B cell (primary cell): Measurements from ENCODE around the gene SERPINB1. TPM values are rescaled to one million over a fixed set of nuclear protein-coding genes. Genes with fewer than 3 reads are reported as not detected.

Experiments used
- ATAC-seq: fragments of 200-7000 bp; cut with Tn5 transposase; one replicate; pipeline ENCODE4 v1.10.0; 2021; ENCODE audit warnings: low read depth, mild to moderate bottlenecking, moderate number of reproducible peaks, moderate library complexity
- CTCF ChIA-PET: fragments of 350-600 bp; sonication (Branson Sonifier 250); formaldehyde crosslinking; loops from one replicate; lab custom pipeline; 2021; ENCODE audit warnings: antibody characterized with exemption, inconsistent platforms; lab: Charles Lee
- POLR2A ChIA-PET: fragments of 350-600 bp; sonication (Branson Sonifier 250); formaldehyde crosslinking; loops from one replicate; lab custom pipeline; 2021; ENCODE audit warnings: antibody characterized with exemption; lab: Charles Lee
- DNase-seq: peaks from one replicate; pipeline ENCODE4 v3.0.0; 2013
- H2AFZ ChIP-seq: 2 replicates; pipeline ENCODE4 v1.6.1; 2012; ENCODE audit warnings: mild to moderate bottlenecking, low read depth, low read length; ENCODE audit not compliant: insufficient read depth, poor library complexity, severe bottlenecking
- H3K27ac ChIP-seq, 2 donors: 1 replicate in 1 of 2; 2 replicates in 1 of 2; pipeline ENCODE4 v1.5.1; 2012 to 2013; ENCODE audit warnings: low read length in 2 of 2, mild to moderate bottlenecking in 2 of 2, moderate library complexity in 1 of 2
- H3K27me3 ChIP-seq, 4 experiments: fragments of 200-600 bp in 1 of 4; sonication (generic) in 1 of 4; replicated peaks in 1 of 4; 1 replicate in 2 of 4; 2 replicates in 2 of 4; pipeline versions ENCODE4 v1.6.1 to v1.7.0; 2013 to 2016; ENCODE audit warnings: low read length in 3 of 4, mild to moderate bottlenecking in 2 of 4, mixed read lengths in 1 of 4, moderate library complexity in 1 of 4; ENCODE audit not compliant: insufficient read depth in 4 of 4, control insufficient read depth in 3 of 4; ENCODE audit errors: control extremely low read depth in 1 of 4
- H3K36me3 ChIP-seq, 2 experiments: replicated peaks in 1 of 2; 1 replicate in 1 of 2; 2 replicates in 1 of 2; pipeline versions ENCODE4 v1.6.1 to v1.7.1; 2013; ENCODE audit warnings: low read length in 1 of 2; ENCODE audit not compliant: insufficient read depth in 2 of 2, control insufficient read depth in 1 of 2; ENCODE audit errors: control extremely low read depth in 1 of 2, extremely low read depth in 1 of 2
- H3K4me1 ChIP-seq, 2 donors: fragments of 200-600 bp in 1 of 2; sonication (generic) in 1 of 2; 1 replicate in 1 of 2; 2 replicates in 1 of 2; pipeline versions ENCODE4 v1.5.1 to v1.6.1; 2013 to 2017; ENCODE audit warnings: low read length in 2 of 2; ENCODE audit not compliant: control insufficient read depth in 2 of 2, insufficient read depth in 2 of 2
- H3K4me2 ChIP-seq: replicated peaks from 2 replicates; pipeline ENCODE3; 2012; ENCODE audit warnings: mild to moderate bottlenecking, low read depth, low read length; ENCODE audit not compliant: poor library complexity, severe bottlenecking
- H3K4me3 ChIP-seq, 5 experiments: fragments of 200-600 bp in 1 of 5; sonication (generic) in 1 of 5; 1 replicate in 3 of 5; 2 replicates in 2 of 5; pipeline versions ENCODE4 v1.5.1 to v1.7.0; 2011 to 2016; ENCODE audit warnings: low read length in 4 of 5, mild to moderate bottlenecking in 4 of 5, low read depth in 2 of 5, control low read depth in 1 of 5, moderate library complexity in 1 of 5; ENCODE audit not compliant: insufficient read depth in 1 of 5; ENCODE audit errors: control extremely low read depth in 1 of 5, extremely low read depth in 1 of 5
- H3K79me2 ChIP-seq: fragments of 200-600 bp; sonication (generic); one replicate; pipeline ENCODE4 v1.6.0; 2016; ENCODE audit warnings: low read length; ENCODE audit not compliant: control insufficient read depth, insufficient read depth
- H3K9ac ChIP-seq: fragments of 200-600 bp; sonication (generic); 2 replicates; pipeline ENCODE4 v1.6.1; 2017; ENCODE audit warnings: mild to moderate bottlenecking, low read length, moderate library complexity
- H3K9me3 ChIP-seq, 3 donors: one replicate each; pipeline versions ENCODE4 v1.6.1 to v1.7.1; 2013; ENCODE audit warnings: low read length in 2 of 3; ENCODE audit not compliant: control insufficient read depth in 2 of 3, insufficient read depth in 1 of 3; ENCODE audit errors: control extremely low read depth in 1 of 3
- H4K20me1 ChIP-seq: 2 replicates; pipeline ENCODE4 v1.6.0; 2012; ENCODE audit warnings: mild to moderate bottlenecking, low read length; ENCODE audit not compliant: insufficient read depth, control insufficient read depth, poor library complexity, severe bottlenecking
- H3K27ac Mint-ChIP-seq: one replicate; pipeline ENCODE4 v1.8.0; 2021; ENCODE audit warnings: mixed read lengths
- H3K27me3 Mint-ChIP-seq: one replicate; pipeline ENCODE4 v1.8.0; 2021; ENCODE audit warnings: mixed read lengths
- H3K4me1 Mint-ChIP-seq: one replicate; pipeline ENCODE4 v1.8.0; 2021; ENCODE audit warnings: mixed read lengths
- H3K4me3 Mint-ChIP-seq: one replicate; pipeline ENCODE4 v1.8.0; 2021; ENCODE audit warnings: mixed read lengths
- H3K9me3 Mint-ChIP-seq: one replicate; pipeline ENCODE4 v1.8.0; 2022; ENCODE audit warnings: mixed read lengths; ENCODE audit not compliant: insufficient read depth
- EZH2 ChIP-seq: IDR thresholded peaks from 2 replicates; pipeline ENCODE4 v1.6.1; 2012; ENCODE audit warnings: borderline replicate concordance, low read depth, mild to moderate bottlenecking, moderate library complexity, low read length; ENCODE audit not compliant: insufficient read depth, poor library complexity, severe bottlenecking
- whole genome bisulfite sequencing: methylation state at CpG from one replicate; pipeline ENCODE4 v1.1.5; 2013; ENCODE audit warnings: missing lambda C conversion rate; ENCODE audit not compliant: insufficient coverage; 5-methylcytosine and 5-hydroxymethylcytosine counted together
- intact Hi-C: fragments of 100-400 bp; cut with micrococcal nuclease; formaldehyde crosslinking; loops from one replicate; pipeline ENCODE4 v1.10.0; 2022
- polyA plus RNA-seq: library from polyadenylated mRNA; depleted of rRNA; stranded (reverse); fragments of >200 nt; gene quantifications from 2 replicates; pipeline ENCODE4 v1.2.3, GENCODE V29; 2012
- total RNA-seq, 2 donors: library from RNA; stranded (reverse); fragments of 120-200 nt in 1 of 2; gene quantifications; 1 replicate in 1 of 2; 2 replicates in 1 of 2; pipeline versions ENCODE4 v1.2.3 to v1.2.4, GENCODE V29; 2013 to 2022
- TF ChIP-seq, protein P1 (sequence below): fragments of 200-600 bp; IDR thresholded peaks from one replicate; pipeline ENCODE4 v1.8.0; 2022; ENCODE audit warnings: antibody characterized with exemption, mild to moderate bottlenecking

The SERPINB1 gene
- total and polyA plus RNA-seq, 2 donors (not counting 1 experiment from before 2014, with no cell fraction given) = 23.2 to 52.5 TPM

DNA sequence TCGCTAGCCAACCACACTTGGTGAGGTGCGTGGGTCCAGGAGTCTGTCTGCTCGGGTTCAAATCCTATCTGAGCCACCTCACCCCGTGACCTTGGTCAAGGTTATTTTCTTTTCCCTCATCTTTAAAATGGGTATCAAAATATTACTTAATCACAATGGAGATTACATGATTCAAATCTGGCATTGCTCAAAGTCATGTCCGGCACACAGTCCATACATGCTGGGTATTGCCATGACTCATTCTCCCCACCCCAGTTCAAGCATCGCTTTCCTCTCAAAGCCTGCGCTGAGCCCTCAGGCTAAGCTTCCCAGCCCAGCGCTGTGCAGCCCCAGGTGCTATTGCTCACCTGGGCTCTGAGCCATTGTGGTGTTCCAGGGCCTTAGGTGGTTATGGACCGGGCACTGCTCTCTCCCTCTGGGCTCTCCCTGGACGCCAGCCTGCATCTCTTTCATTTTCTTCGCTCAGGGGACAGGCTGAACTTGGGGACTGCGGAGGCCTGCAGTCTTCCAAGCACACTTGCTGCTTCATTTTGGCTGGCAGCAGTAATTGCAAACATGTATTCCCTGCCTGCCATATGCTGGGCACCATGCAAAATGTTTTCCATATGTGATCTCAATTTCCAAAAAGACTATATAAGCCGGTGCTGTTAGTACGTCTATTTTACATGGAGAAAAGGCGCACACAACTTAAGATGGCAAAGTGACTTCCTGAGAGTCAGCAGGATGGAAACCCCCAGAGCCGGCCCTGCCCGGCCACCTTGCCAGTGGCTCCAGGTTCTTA, 49.1 kb downstream of the SERPINB1 start:
- peaks cover 42% of the 10 kb centered on the region for H3K4me1 Mint-ChIP-seq
- H3K9me3 Mint-ChIP-seq = no peaks in the 10 kb centered on the region

More for the DNA sequence above, 49.1 kb downstream of the SERPINB1 start:
- DNase-seq = no peak
- no peaks in the 10 kb centered on the region for H3K27me3 ChIP-seq
- H3K27me3 Mint-ChIP-seq = no peaks in the 10 kb centered on the region
- peak overlapping the region; percentile 49 for H3K4me2 ChIP-seq
- H3K79me2 ChIP-seq = peaks cover 4% of the 10 kb centered on the region
- intact Hi-C loops = no loop called here
- H3K27ac Mint-ChIP-seq = peak overlapping the region; percentile 56
- no peak overlapping the region for H2AFZ ChIP-seq
- peaks cover 3% of the 10 kb centered on the region for H4K20me1 ChIP-seq
- H3K36me3 ChIP-seq = peaks cover 0 to 5% of the 10 kb centered on the region in 2 experiments
- CTCF ChIA-PET = interaction anchor here (1.1 to 4.7 kb wide), 22 partner anchors 12 to 271 kb away, joined by 3 to 118 read pairs (median 8); partner anchors contain the start of genes MYLK4, NQO2 and SERPINB1
- TF ChIP-seq, protein P1, sequence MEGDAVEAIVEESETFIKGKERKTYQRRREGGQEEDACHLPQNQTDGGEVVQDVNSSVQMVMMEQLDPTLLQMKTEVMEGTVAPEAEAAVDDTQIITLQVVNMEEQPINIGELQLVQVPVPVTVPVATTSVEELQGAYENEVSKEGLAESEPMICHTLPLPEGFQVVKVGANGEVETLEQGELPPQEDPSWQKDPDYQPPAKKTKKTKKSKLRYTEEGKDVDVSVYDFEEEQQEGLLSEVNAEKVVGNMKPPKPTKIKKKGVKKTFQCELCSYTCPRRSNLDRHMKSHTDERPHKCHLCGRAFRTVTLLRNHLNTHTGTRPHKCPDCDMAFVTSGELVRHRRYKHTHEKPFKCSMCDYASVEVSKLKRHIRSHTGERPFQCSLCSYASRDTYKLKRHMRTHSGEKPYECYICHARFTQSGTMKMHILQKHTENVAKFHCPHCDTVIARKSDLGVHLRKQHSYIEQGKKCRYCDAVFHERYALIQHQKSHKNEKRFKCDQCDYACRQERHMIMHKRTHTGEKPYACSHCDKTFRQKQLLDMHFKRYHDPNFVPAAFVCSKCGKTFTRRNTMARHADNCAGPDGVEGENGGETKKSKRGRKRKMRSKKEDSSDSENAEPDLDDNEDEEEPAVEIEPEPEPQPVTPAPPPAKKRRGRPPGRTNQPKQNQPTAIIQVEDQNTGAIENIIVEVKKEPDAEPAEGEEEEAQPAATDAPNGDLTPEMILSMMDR = no peak
- no peak for TF ChIP-seq EZH2
- H3K27ac ChIP-seq = peak overlapping the region in 1 of 2 donors; percentile 70
- no peak for ATAC-seq
- no peaks in the 10 kb centered on the region for H3K9me3 ChIP-seq
- 93% methylated on average over 16 of the region's 17 CpGs for whole genome bisulfite sequencing
- H3K4me3 ChIP-seq = no peak overlapping the region
- no peak overlapping the region for H3K9ac ChIP-seq
- peaks cover 30 to 41% of the 10 kb centered on the region in 2 donors for H3K4me1 ChIP-seq
- H3K4me3 Mint-ChIP-seq = no peak overlapping the region
- POLR2A ChIA-PET = interaction anchor here (1.3 to 1.4 kb wide), 2 partner anchors 49 to 54 kb away, joined by 6 to 12 read pairs; partner anchors contain the start of gene SERPINB1
